Prostate gland (tissue), 2 donors: ENCODE measurements around the gene FHOD3. TPM values are rescaled to one million over a fixed set of nuclear protein-coding genes. Genes with fewer than 3 reads are reported as not detected.

ENCODE experiments used
- DNase-seq: peaks from one replicate; pipeline ENCODE4 v3.0.0-alpha.2; 2019; ENCODE audit warnings: low spot score
- H3K27ac ChIP-seq, 2 donors: fragments of 200-600 bp; sonication (generic); 2 replicates each; pipeline ENCODE4 v1.5.1; 2017 to 2019
- H3K27me3 ChIP-seq: fragments of 200-600 bp; sonication (generic); replicated peaks from 2 replicates; pipeline ENCODE4 v1.5.1; 2019; ENCODE audit not compliant: insufficient read depth
- H3K36me3 ChIP-seq, 2 donors: fragments of 200-600 bp; sonication (generic); 1 replicate in 1 of 2; 2 replicates in 1 of 2; pipeline versions ENCODE4 v1.5.1 to v1.8.1; 2017 to 2019
- H3K4me1 ChIP-seq: fragments of 200-600 bp; sonication (generic); replicated peaks from 2 replicates; pipeline ENCODE4 v1.5.1; 2019
- H3K4me3 ChIP-seq, 2 donors: fragments of 200-600 bp; sonication (generic); 2 replicates each; pipeline ENCODE4 v1.5.1; 2017 to 2019
- H3K9me3 ChIP-seq: fragments of 200-600 bp; sonication (generic); 2 replicates; pipeline ENCODE4 v1.5.1; 2017
- POLR2A ChIP-seq: fragments of 450-650 bp; IDR thresholded peaks from one replicate; pipeline ENCODE4 v1.6.1; 2016; ENCODE audit warnings: antibody characterized with exemption, mild to moderate bottlenecking
- POLR2AphosphoS5 ChIP-seq: sonication (generic); formaldehyde crosslinking; IDR thresholded peaks from one replicate; pipeline ENCODE4 v1.6.1; 2017; ENCODE audit warnings: antibody characterized with exemption
- WGBS: methylation state at CpG from one replicate; pipeline ENCODE4 v1.1.5; 2018; 5-methylcytosine and 5-hydroxymethylcytosine counted together
- intact Hi-C: fragments of 100-400 bp; cut with DNase I; formaldehyde crosslinking; loops from one replicate; pipeline ENCODE4 v1.14.2; 2022
- total RNA-seq, 2 donors: library from RNA; depleted of rRNA; stranded (reverse); fragments of >200 nt; gene quantifications; one replicate each; pipeline ENCODE4 v1.1.0, GENCODE V29; 2016
- TF ChIP-seq, protein P1 (sequence below), 4 experiments: fragments of 200-600 bp in 2 of 4; fragments of 450-650 bp in 2 of 4; sonication (generic) in 2 of 4; IDR thresholded peaks; 1 replicate in 3 of 4; 2 replicates in 1 of 4; pipeline ENCODE4 v1.5.1; 2016 to 2019; ENCODE audit warnings: antibody characterized with exemption in 4 of 4, mild to moderate bottlenecking in 2 of 4, moderate library complexity in 2 of 4

FHOD3 gene
- total RNA-seq, 2 donors from 2014 or later: 25.1 to 52.5 TPM

DNA sequence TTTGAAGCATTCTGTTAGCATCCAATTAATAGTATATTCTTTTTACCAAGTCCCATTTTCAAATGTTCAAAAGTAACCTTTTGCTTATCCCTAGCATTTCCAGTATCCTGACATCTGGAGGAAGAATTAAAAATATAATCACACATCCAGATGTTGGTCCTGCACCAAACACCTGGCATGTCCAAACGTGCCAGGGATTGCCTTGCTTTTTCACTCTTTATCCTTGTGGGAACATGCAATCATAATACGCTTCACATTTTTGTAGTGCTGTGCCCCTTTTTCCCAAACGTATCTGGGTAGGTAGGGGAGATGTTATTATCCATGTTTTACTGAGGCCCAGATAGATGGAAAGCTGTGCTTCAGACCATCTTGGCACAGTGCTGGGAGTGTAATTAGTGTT is 398.3 kb downstream of the FHOD3 start:
- Histone ChIP-seq H3K4me1 (no peaks in the 10 kb centered on the region), H3K36me3 (no peaks in the 10 kb centered on the region), H3K4me3 (no peak overlapping the region), H3K27ac (no peak overlapping the region), H3K9me3 (no peaks in the 10 kb centered on the region), H3K27me3 (no peaks in the 10 kb centered on the region)
- intact Hi-C loops: no loop called here
- no peak for DNase-seq
- TF ChIP-seq POLR2AphosphoS5: no peak
- TF ChIP-seq POLR2A: no peak
- TF ChIP-seq, protein P1, sequence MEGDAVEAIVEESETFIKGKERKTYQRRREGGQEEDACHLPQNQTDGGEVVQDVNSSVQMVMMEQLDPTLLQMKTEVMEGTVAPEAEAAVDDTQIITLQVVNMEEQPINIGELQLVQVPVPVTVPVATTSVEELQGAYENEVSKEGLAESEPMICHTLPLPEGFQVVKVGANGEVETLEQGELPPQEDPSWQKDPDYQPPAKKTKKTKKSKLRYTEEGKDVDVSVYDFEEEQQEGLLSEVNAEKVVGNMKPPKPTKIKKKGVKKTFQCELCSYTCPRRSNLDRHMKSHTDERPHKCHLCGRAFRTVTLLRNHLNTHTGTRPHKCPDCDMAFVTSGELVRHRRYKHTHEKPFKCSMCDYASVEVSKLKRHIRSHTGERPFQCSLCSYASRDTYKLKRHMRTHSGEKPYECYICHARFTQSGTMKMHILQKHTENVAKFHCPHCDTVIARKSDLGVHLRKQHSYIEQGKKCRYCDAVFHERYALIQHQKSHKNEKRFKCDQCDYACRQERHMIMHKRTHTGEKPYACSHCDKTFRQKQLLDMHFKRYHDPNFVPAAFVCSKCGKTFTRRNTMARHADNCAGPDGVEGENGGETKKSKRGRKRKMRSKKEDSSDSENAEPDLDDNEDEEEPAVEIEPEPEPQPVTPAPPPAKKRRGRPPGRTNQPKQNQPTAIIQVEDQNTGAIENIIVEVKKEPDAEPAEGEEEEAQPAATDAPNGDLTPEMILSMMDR (IDR thresholded peaks at IDR 0.05): no peak
- 45% methylated on average over 3 of the region's 3 CpGs for WGBS

DNA sequence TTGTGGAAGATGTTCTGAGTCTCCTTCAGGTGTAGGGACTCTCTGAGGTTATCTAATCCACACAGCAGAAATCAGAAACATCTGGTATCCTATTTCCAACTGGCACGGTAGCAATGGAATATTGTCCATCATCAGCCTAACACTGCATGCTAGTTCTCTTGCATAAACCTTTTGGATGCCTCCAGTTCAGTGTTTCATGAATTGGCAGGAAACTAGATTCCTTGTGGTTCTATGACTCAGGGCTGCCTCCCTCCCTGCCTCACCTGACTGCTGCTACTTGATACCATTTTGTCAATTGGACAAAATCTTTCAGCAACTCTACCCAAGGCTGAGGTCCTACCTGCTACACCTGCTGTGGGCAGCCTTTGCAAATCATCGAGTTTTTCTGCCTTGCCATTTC is 400.4 kb downstream of the FHOD3 start:
- 76% methylated on average over 2 of the region's 2 CpGs for WGBS
- no peak for DNase-seq
- intact Hi-C loops: no loop called here
- Histone ChIP-seq H3K36me3 (no peaks in the 10 kb centered on the region), H3K9me3 (no peaks in the 10 kb centered on the region), H3K27ac (no peak overlapping the region), H3K27me3 (no peaks in the 10 kb centered on the region), H3K4me3 (no peak overlapping the region), H3K4me1 (no peaks in the 10 kb centered on the region)
- TF ChIP-seq, protein P1 (IDR thresholded peaks at IDR 0.05): no peak
- TF ChIP-seq POLR2AphosphoS5: peak; percentile 28

DNA sequence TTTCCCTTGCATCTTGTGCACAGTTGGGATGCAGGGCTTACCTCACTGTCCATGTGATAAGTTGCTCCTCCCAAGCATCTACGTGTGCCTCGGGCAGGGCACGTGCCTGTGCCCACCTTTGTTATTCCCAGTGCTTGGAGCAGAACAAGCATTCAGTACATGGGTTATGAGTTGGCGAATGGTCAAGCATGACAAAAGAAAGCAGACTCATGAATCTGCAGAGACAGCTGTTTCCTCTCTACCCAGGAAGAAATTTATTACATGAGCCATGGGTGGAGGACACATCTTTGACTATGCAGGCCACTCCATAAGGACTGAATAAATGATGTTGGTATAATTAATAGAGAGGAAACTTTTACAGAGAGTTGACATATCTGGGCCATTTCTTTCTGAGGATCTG is 403.4 kb downstream of the FHOD3 start:
- intact Hi-C loops: no loop called here
- no peaks in the 10 kb centered on the region for H3K36me3 ChIP-seq
- H3K27ac ChIP-seq: no peak overlapping the region
- no peak overlapping the region for H3K4me3 ChIP-seq
- TF ChIP-seq POLR2A: no peak
- TF ChIP-seq, protein P1 (IDR thresholded peaks at IDR 0.05): no peak
- no peak for TF ChIP-seq POLR2AphosphoS5
- H3K4me1 ChIP-seq: no peaks in the 10 kb centered on the region
- no peak for DNase-seq
- no peaks in the 10 kb centered on the region for H3K27me3 ChIP-seq
- WGBS: 83% methylated on average over 4 of the region's 4 CpGs
- H3K9me3 ChIP-seq: no peaks in the 10 kb centered on the region

GRCh38 chr18:36702401-36703013 is 405.0 kb downstream of the FHOD3 start:
- no peak for DNase-seq
- 46% methylated on average over 10 of the region's 10 CpGs for WGBS
- TF ChIP-seq POLR2A (no peak), POLR2AphosphoS5 (no peak)
- TF ChIP-seq, protein P1 (IDR thresholded peaks at IDR 0.05): no peak
- Histone ChIP-seq H3K27ac (peak overlapping the region; percentile 20 to 59), H3K9me3 (no peaks in the 10 kb centered on the region), H3K4me1 (no peaks in the 10 kb centered on the region), H3K36me3 (no peaks in the 10 kb centered on the region), H3K27me3 (no peaks in the 10 kb centered on the region), H3K4me3 (no peak overlapping the region)
- intact Hi-C loops: no loop called here

DNA sequence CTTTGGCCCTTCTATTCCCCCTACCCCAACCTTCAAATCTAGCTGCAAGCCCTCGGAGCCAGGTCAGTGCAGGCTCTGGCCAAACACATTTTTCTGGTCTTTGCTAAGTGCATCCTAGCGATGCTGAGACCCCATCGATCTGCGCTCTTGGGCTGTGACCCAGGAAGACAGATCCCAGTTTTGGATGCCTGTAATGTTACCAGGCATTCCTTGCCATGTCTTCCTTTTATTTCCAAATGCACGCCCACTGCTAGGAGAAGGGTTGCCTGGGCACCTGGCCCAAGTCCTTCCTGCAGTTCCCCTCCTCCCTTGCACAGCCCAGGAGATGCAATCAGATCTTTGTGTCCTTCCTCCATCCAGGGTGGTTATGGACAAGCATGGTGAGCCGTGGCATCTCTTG is 406.6 kb downstream of the FHOD3 start:
- WGBS: 82% methylated on average over 6 of the region's 6 CpGs
- H3K27me3 ChIP-seq: no peaks in the 10 kb centered on the region
- H3K36me3 ChIP-seq: no peaks in the 10 kb centered on the region
- no peak overlapping the region for H3K4me3 ChIP-seq
- no peak for TF ChIP-seq POLR2AphosphoS5
- TF ChIP-seq POLR2A: no peak
- TF ChIP-seq, protein P1 (IDR thresholded peaks at IDR 0.05): no peak
- intact Hi-C loops: no loop called here
- no peaks in the 10 kb centered on the region for H3K4me1 ChIP-seq
- peak overlapping the region; percentile 59 to 64 for H3K27ac ChIP-seq
- H3K9me3 ChIP-seq: no peaks in the 10 kb centered on the region
- DNase-seq: no peak
